Trophoblast cell (in vitro differentiated cells and primary cell): ENCODE results near the gene AFTPH.
"Not testable (repeated sequence)": the region's sequence is repeated elsewhere in the genome, so short reads cannot be mapped to it uniquely, and the experiment has no call there.

ENCODE experiments used
- DNase-seq, 2 donors: peaks; one replicate each; pipeline ENCODE4 v3.0.0-alpha.2; 2016
- H2AFZ ChIP-seq: 2 replicates; pipeline ENCODE4 v1.6.1; 2013; ENCODE audit warnings: low read length, moderate library complexity, mild to moderate bottlenecking; ENCODE audit not compliant: insufficient read depth, poor library complexity
- H2AK5ac ChIP-seq: 2 replicates; pipeline ENCODE4 v1.6.1; 2013; ENCODE audit warnings: mild to moderate bottlenecking, low read length
- H2BK120ac ChIP-seq: 2 replicates; pipeline ENCODE4 v1.6.1; 2013; ENCODE audit warnings: low read length, mild to moderate bottlenecking, moderate library complexity; ENCODE audit not compliant: insufficient read depth, poor library complexity
- H2BK12ac ChIP-seq: 2 replicates; pipeline ENCODE4 v1.6.1; 2013; ENCODE audit warnings: mild to moderate bottlenecking, low read length, moderate library complexity
- H2BK5ac ChIP-seq: 2 replicates; pipeline ENCODE4 v1.6.1; 2013; ENCODE audit warnings: low read length, low read depth, moderate library complexity, mild to moderate bottlenecking; ENCODE audit not compliant: poor library complexity
- H3K14ac ChIP-seq: 2 replicates; pipeline ENCODE4 v1.6.1; 2013; ENCODE audit warnings: mild to moderate bottlenecking, low read length
- H3K18ac ChIP-seq: 2 replicates; pipeline ENCODE4 v1.6.1; 2013; ENCODE audit warnings: mild to moderate bottlenecking, low read length
- H3K23ac ChIP-seq: 2 replicates; pipeline ENCODE4 v1.6.1; 2013; ENCODE audit warnings: low read length
- H3K27ac ChIP-seq: 2 replicates; pipeline ENCODE4 v1.5.1; 2013; ENCODE audit warnings: low read depth, mild to moderate bottlenecking, inconsistent platforms, low read length, moderate library complexity
- H3K27me3 ChIP-seq: 2 replicates; pipeline ENCODE4 v1.6.1; 2013; ENCODE audit warnings: inconsistent platforms, mild to moderate bottlenecking, low read length, moderate library complexity; ENCODE audit not compliant: insufficient read depth
- H3K36me3 ChIP-seq, 2 experiments: 1 replicate in 1 of 2; 2 replicates in 1 of 2; pipeline ENCODE4 v1.6.1; 2013; ENCODE audit warnings: low read length in 2 of 2, mild to moderate bottlenecking in 2 of 2, moderate library complexity in 1 of 2; ENCODE audit not compliant: insufficient read depth in 2 of 2, control insufficient read depth in 1 of 2
- H3K4ac ChIP-seq: 2 replicates; pipeline ENCODE4 v1.6.1; 2013; ENCODE audit warnings: low read depth, mild to moderate bottlenecking, low read length, moderate library complexity
- H3K4me1 ChIP-seq, 2 experiments: 1 replicate in 1 of 2; 2 replicates in 1 of 2; pipeline ENCODE4 v1.6.1; 2013; ENCODE audit warnings: low read length in 2 of 2, mild to moderate bottlenecking in 2 of 2, moderate library complexity in 1 of 2; ENCODE audit not compliant: insufficient read depth in 2 of 2, control insufficient read depth in 1 of 2
- H3K4me2 ChIP-seq: 2 replicates; pipeline ENCODE4 v1.6.1; 2013; ENCODE audit warnings: inconsistent platforms, mild to moderate bottlenecking, low read length, moderate library complexity
- H3K4me3 ChIP-seq: 2 replicates; pipeline ENCODE4 v1.5.1; 2013; ENCODE audit warnings: mild to moderate bottlenecking, low read depth, low read length, inconsistent platforms
- H3K79me1 ChIP-seq: one replicate; pipeline ENCODE4 v1.6.1; 2013; ENCODE audit warnings: low read length
- H3K79me2 ChIP-seq: 2 replicates; pipeline ENCODE4 v1.6.1; 2013; ENCODE audit warnings: low read length, mild to moderate bottlenecking; ENCODE audit not compliant: control insufficient read depth, insufficient read depth, poor library complexity
- H3K9ac ChIP-seq: 2 replicates; pipeline ENCODE4 v1.6.1; 2013; ENCODE audit warnings: mild to moderate bottlenecking, low read length
- H3K9me3 ChIP-seq: 2 replicates; pipeline ENCODE4 v1.6.1; 2013; ENCODE audit warnings: low read depth, mild to moderate bottlenecking, control low read depth, inconsistent platforms, low read length; ENCODE audit not compliant: insufficient read depth
- H4K12ac ChIP-seq: 2 replicates; pipeline ENCODE4 v1.6.1; 2013; ENCODE audit warnings: low read depth, mild to moderate bottlenecking, low read length, moderate library complexity
- H4K8ac ChIP-seq: 2 replicates; pipeline ENCODE4 v1.6.1; 2013; ENCODE audit warnings: low read depth, mild to moderate bottlenecking, low read length, moderate library complexity
- H4K91ac ChIP-seq: one replicate; pipeline ENCODE4 v1.6.1; 2013; ENCODE audit warnings: low read depth, mild to moderate bottlenecking, low read length, moderate library complexity
- WGBS: extraction: QIAGEN DNeasy Blood & Tissue Kit; methylation state at CpG from one replicate; pipeline ENCODE4 v1.1.7; 2013; ENCODE audit warnings: missing lambda C conversion rate; ENCODE audit not compliant: insufficient read length, insufficient coverage; ENCODE audit errors: extremely low coverage; 5-methylcytosine and 5-hydroxymethylcytosine counted together

The AFTPH gene

DNA sequence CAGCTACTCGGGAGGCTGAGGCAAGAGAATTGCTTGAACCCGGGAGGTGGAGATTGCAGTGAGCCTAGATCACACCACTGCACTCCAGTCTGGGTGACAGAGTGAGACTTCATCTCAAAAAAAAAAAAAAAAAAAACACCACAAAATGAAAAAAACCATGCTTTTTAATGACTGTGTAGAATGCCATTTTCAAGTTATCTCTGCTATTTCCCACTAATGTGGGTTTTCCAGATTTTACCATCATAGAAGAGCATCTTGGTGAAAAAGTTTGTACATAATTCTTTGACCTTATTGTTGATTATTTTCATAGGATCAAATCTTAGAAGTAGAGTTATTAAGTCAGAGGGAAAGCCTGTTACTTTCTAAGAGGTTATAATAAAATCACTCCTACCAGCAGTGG lies 6.8 kb downstream of the AFTPH start:
- H3K4me3 ChIP-seq, H4K91ac ChIP-seq, H4K8ac ChIP-seq, H3K9ac ChIP-seq, H3K23ac ChIP-seq, H3K27me3 ChIP-seq, H3K36me3 ChIP-seq, H3K14ac ChIP-seq, H2BK5ac ChIP-seq, H3K79me2 ChIP-seq, H4K12ac ChIP-seq, H3K27ac ChIP-seq, H3K4ac ChIP-seq, H2AK5ac ChIP-seq, H3K4me1 ChIP-seq, H3K9me3 ChIP-seq, H3K4me2 ChIP-seq, H3K18ac ChIP-seq, H2BK12ac ChIP-seq, H2AFZ ChIP-seq, H3K79me1 ChIP-seq, H2BK120ac ChIP-seq: not testable (repeated sequence)
- WGBS = no CpG with 5 or more reads among the region's 2 CpGs
- peak in 1 of 2 donors; percentile 74 for DNase-seq

DNA sequence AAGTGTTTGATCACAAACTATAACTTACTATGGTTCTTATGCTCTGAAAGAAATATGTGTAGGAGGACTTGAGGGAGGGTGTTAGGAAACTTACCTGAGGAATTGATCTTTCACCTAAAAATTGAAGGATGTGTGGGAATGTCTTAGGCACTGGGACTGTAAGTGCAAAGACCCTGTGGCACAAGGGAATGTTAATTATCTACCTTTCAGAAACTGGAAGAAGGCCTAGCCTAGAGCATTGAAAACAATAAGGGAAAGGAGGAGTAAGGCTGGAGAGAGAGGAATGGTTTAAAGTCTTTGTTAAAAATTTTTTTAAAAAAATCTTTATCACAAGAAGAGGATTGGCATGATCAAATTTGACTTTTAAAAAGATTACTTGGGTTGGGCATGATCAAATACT lies 7.9 kb downstream of the AFTPH start:
- Histone ChIP-seq H4K8ac (no peak overlapping the region), H3K18ac (no peak overlapping the region), H3K4ac (no peak overlapping the region), H3K79me2 (no peaks in the 10 kb centered on the region), H3K14ac (no peak overlapping the region), H3K36me3 (peaks cover 0 to 4% of the 10 kb centered on the region in 2 experiments), H3K27me3 (no peaks in the 10 kb centered on the region), H3K9ac (no peak overlapping the region), H2BK120ac (no peak overlapping the region), H3K4me1 (no peaks in the 10 kb centered on the region), H3K4me3 (no peak overlapping the region), H2AK5ac (no peak overlapping the region), H4K91ac (no peak overlapping the region), H3K27ac (no peak overlapping the region), H2AFZ (no peak overlapping the region), H3K9me3 (no peaks in the 10 kb centered on the region), H3K23ac (no peak overlapping the region), H4K12ac (no peak overlapping the region), H3K79me1 (no peaks in the 10 kb centered on the region), H3K4me2 (no peak overlapping the region), H2BK5ac (no peak overlapping the region), H2BK12ac (no peak overlapping the region)
- no peak for DNase-seq

DNA sequence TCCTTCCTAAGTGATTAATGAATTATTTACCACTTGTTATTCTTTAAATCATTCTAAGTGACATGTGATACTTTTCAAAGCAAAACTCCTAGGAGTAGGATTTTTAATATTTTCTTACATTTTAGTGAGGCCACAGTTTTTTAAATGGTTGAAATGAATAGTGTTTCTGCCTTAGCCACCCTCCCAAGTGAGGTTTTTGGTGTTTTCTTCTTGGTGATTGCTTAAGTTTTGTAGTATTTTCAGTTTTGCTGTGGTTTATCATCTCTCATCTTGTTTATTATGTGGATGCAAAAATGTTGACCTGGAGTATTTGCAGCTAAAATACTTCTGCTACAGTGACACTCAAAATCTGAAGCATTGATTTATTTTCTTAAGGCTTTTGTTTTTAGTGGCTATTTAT lies 9.8 kb downstream of the AFTPH start:
- H4K8ac ChIP-seq = no peak overlapping the region
- H3K4me2 ChIP-seq = no peak overlapping the region
- no peak overlapping the region for H2BK120ac ChIP-seq
- H3K27me3 ChIP-seq = no peaks in the 10 kb centered on the region
- no peaks in the 10 kb centered on the region for H3K4me1 ChIP-seq
- H3K18ac ChIP-seq = no peak overlapping the region
- no peak overlapping the region for H3K14ac ChIP-seq
- H3K79me2 ChIP-seq = no peaks in the 10 kb centered on the region
- H2AFZ ChIP-seq = no peak overlapping the region
- H2BK12ac ChIP-seq = no peak overlapping the region
- no peaks in the 10 kb centered on the region for H3K79me1 ChIP-seq
- H3K23ac ChIP-seq = no peak overlapping the region
- H3K4ac ChIP-seq = no peak overlapping the region
- no peak for DNase-seq
- H3K4me3 ChIP-seq = no peak overlapping the region
- H3K36me3 ChIP-seq = peaks cover 0 to 4% of the 10 kb centered on the region in 2 experiments
- no peak overlapping the region for H3K9ac ChIP-seq
- no peak overlapping the region for H3K27ac ChIP-seq
- H4K12ac ChIP-seq = no peak overlapping the region
- no peak overlapping the region for H2BK5ac ChIP-seq
- H2AK5ac ChIP-seq = no peak overlapping the region
- no peak overlapping the region for H4K91ac ChIP-seq
- no peaks in the 10 kb centered on the region for H3K9me3 ChIP-seq

DNA sequence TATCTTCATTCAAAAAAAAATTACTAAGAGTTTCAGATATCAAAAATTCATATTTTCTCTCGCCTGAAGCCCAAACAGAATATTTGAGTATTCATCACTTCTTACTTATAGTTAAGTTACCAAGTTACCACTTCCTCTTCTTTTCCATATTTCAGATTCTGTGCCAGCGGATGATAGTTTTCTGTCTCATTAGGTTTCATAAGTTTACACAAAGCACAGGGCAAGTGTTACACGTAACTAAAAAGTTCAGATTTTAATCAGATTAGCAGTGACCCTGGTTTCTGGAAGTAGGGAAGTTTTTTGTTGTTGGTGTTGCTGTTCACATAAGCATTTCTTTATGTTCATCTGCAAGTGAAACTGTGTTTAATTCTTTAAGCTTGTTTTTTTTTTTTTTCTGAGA lies 10.2 kb downstream of the AFTPH start:
- no peaks in the 10 kb centered on the region for H3K9me3 ChIP-seq
- no peak for DNase-seq
- H3K4me1 ChIP-seq = no peaks in the 10 kb centered on the region
- no peak overlapping the region for H4K8ac ChIP-seq
- no peak overlapping the region for H3K4me3 ChIP-seq
- no peak overlapping the region for H3K18ac ChIP-seq
- H2BK5ac ChIP-seq = no peak overlapping the region
- no peak overlapping the region for H2BK120ac ChIP-seq
- no peak overlapping the region for H3K14ac ChIP-seq
- no peaks in the 10 kb centered on the region for H3K79me1 ChIP-seq
- H3K4ac ChIP-seq = no peak overlapping the region
- H2AFZ ChIP-seq = no peak overlapping the region
- no peak overlapping the region for H2BK12ac ChIP-seq
- no peak overlapping the region for H3K23ac ChIP-seq
- no CpG with 5 or more reads among the region's 3 CpGs for WGBS
- no peak overlapping the region for H4K91ac ChIP-seq
- H2AK5ac ChIP-seq = no peak overlapping the region
- H3K9ac ChIP-seq = no peak overlapping the region
- no peaks in the 10 kb centered on the region for H3K27me3 ChIP-seq
- H3K27ac ChIP-seq = no peak overlapping the region
- no peaks in the 10 kb centered on the region for H3K79me2 ChIP-seq
- H3K36me3 ChIP-seq = peaks cover 0 to 4% of the 10 kb centered on the region in 2 experiments
- no peak overlapping the region for H3K4me2 ChIP-seq
- no peak overlapping the region for H4K12ac ChIP-seq

DNA sequence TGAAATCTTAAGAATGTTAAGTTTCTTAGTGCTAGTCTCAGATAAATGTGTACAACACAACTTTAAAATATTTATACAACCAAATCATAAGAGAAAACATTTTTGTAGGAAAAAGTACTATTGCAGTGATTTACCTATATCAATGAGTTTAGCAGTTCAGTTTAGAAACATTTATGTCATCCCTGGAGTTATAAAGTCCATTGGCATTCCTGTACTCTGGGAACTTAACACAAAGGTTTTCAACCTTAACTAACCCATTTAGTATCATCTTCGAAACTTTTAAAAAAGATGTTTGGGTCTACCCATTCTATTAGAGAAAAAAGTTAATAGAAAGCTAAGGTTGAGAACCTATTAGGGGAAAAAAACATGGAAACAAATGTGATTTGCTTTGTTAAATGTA lies 10.9 kb downstream of the AFTPH start:
- DNase-seq = no peak
- Histone ChIP-seq H3K79me2 (no peaks in the 10 kb centered on the region), H3K4me3 (no peak overlapping the region), H3K23ac (no peak overlapping the region), H3K14ac (no peak overlapping the region), H2AK5ac (no peak overlapping the region), H3K36me3 (peaks cover 0 to 2% of the 10 kb centered on the region in 2 experiments), H2AFZ (no peak overlapping the region), H2BK120ac (no peak overlapping the region), H4K91ac (no peak overlapping the region), H4K8ac (no peak overlapping the region), H4K12ac (no peak overlapping the region), H3K4me1 (no peaks in the 10 kb centered on the region), H3K4me2 (no peak overlapping the region), H3K9ac (no peak overlapping the region), H3K4ac (no peak overlapping the region), H3K27ac (no peak overlapping the region), H2BK12ac (no peak overlapping the region), H3K27me3 (no peaks in the 10 kb centered on the region), H3K9me3 (no peaks in the 10 kb centered on the region), H2BK5ac (no peak overlapping the region), H3K18ac (no peak overlapping the region), H3K79me1 (no peaks in the 10 kb centered on the region)
- no CpG with 5 or more reads among the region's 1 CpG for WGBS
